Testis (tissue), 3 donors: ENCODE data around the gene STAC3. TPM values are rescaled to one million over a fixed set of nuclear protein-coding genes. Genes with fewer than 3 reads are reported as not detected.

Experiments used
- DNase-seq: peaks from one replicate; pipeline ENCODE4 v3.0.0-alpha.2; 2019
- H3K27ac ChIP-seq, 2 donors: fragments of 200-600 bp; sonication (generic); one replicate each; pipeline ENCODE4 v1.5.1; 2019
- H3K27me3 ChIP-seq: fragments of 200-600 bp; sonication (generic); one replicate; pipeline ENCODE4 v1.5.1; 2019
- H3K36me3 ChIP-seq: fragments of 200-600 bp; sonication (generic); one replicate; pipeline ENCODE4 v1.5.1; 2017; ENCODE audit warnings: low read depth; ENCODE audit errors: missing control alignments
- H3K4me1 ChIP-seq: fragments of 200-600 bp; sonication (generic); one replicate; pipeline ENCODE4 v1.5.1; 2019
- H3K4me3 ChIP-seq, 2 donors: fragments of 200-600 bp; sonication (generic); one replicate each; pipeline ENCODE4 v1.5.1; 2017 to 2019
- H3K9me3 ChIP-seq: fragments of 200-600 bp; sonication (generic); one replicate; pipeline ENCODE4 v1.5.1; 2017
- POLR2A ChIP-seq: fragments of 450-650 bp; IDR thresholded peaks from one replicate; pipeline ENCODE4 v1.6.1; 2017; ENCODE audit warnings: antibody characterized with exemption, mild to moderate bottlenecking, moderate library complexity
- WGBS, 2 donors: methylation state at CpG; one replicate each; pipeline ENCODE4 v1.1.5; 2018; 5-methylcytosine and 5-hydroxymethylcytosine counted together
- intact Hi-C: fragments of 100-400 bp; cut with DNase I; formaldehyde crosslinking; loops from one replicate; pipeline ENCODE4 v1.15.1; 2023; ENCODE audit warnings: low total_unique reads
- polyA plus RNA-seq: library from polyadenylated mRNA; stranded (reverse); fragments of 350-450 nt; fragmentation: Illumina TruSeq; extraction: RNeasy Lipid Tissue Mini Kit (QIAGEN cat#74804); gene quantifications from one replicate; pipeline ENCODE4 v1.2.3, GENCODE V29; 2014; ENCODE audit warnings: low read depth, low replicate concordance; ENCODE audit not compliant: insufficient read depth
- total RNA-seq, 2 donors: library from RNA; depleted of rRNA; stranded (reverse); fragments of >200 nt; gene quantifications; one replicate each; pipeline ENCODE4 v1.2.3, GENCODE V29; 2016
- TF ChIP-seq, protein P1 (sequence below), 3 experiments: fragments of 450-650 bp in 2 of 3; fragments of 200-600 bp in 1 of 3; sonication (generic) in 1 of 3; IDR thresholded peaks; one replicate each; pipeline ENCODE4 v1.5.1; 2016 to 2019; ENCODE audit warnings: antibody characterized with exemption in 3 of 3, mild to moderate bottlenecking in 2 of 3, moderate library complexity in 1 of 3

The STAC3 gene
- total and polyA plus RNA-seq, 3 donors from 2014 or later = 5.0 to 23.4 (median 12.0) TPM

- intact Hi-C loops = no loop called here
- peaks cover 24% of the 10 kb centered on the region for H3K4me1 ChIP-seq
- no peaks in the 10 kb centered on the region for H3K9me3 ChIP-seq
- WGBS, 2 donors = 35 to 53% methylated on average over 13 to 40 of the region's 40 CpGs
- H3K36me3 ChIP-seq = no peaks in the 10 kb centered on the region
- H3K4me3 ChIP-seq = no peak overlapping the region
- no peak overlapping the region for H3K27ac ChIP-seq
- DNase-seq = no peak
- TF ChIP-seq, protein P1, sequence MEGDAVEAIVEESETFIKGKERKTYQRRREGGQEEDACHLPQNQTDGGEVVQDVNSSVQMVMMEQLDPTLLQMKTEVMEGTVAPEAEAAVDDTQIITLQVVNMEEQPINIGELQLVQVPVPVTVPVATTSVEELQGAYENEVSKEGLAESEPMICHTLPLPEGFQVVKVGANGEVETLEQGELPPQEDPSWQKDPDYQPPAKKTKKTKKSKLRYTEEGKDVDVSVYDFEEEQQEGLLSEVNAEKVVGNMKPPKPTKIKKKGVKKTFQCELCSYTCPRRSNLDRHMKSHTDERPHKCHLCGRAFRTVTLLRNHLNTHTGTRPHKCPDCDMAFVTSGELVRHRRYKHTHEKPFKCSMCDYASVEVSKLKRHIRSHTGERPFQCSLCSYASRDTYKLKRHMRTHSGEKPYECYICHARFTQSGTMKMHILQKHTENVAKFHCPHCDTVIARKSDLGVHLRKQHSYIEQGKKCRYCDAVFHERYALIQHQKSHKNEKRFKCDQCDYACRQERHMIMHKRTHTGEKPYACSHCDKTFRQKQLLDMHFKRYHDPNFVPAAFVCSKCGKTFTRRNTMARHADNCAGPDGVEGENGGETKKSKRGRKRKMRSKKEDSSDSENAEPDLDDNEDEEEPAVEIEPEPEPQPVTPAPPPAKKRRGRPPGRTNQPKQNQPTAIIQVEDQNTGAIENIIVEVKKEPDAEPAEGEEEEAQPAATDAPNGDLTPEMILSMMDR (IDR thresholded peaks at IDR 0.05) = no peak
- no peak for TF ChIP-seq POLR2A
- H3K27me3 ChIP-seq = no peaks in the 10 kb centered on the region
These were observed 14.6 kb downstream of the STAC3 start for GRCh38 chr12:57236201-57236924.

- DNase-seq = no peak
- no peaks in the 10 kb centered on the region for H3K36me3 ChIP-seq
- no peaks in the 10 kb centered on the region for H3K27me3 ChIP-seq
- no peak overlapping the region for H3K4me3 ChIP-seq
- H3K4me1 ChIP-seq = peaks cover 25% of the 10 kb centered on the region
- 40 to 75% methylated on average over 1 to 8 of the region's 8 CpGs for WGBS, 2 donors
- H3K9me3 ChIP-seq = no peaks in the 10 kb centered on the region
- no peak overlapping the region for H3K27ac ChIP-seq
- TF ChIP-seq POLR2A = no peak
- TF ChIP-seq, protein P1 (IDR thresholded peaks at IDR 0.05) = no peak
- intact Hi-C loops = no loop called here
These were observed 15.3 kb downstream of the STAC3 start for GRCh38 chr12:57235728-57236131.

- Histone ChIP-seq H3K4me3 (no peak overlapping the region), H3K36me3 (no peaks in the 10 kb centered on the region), H3K27ac (no peak overlapping the region), H3K9me3 (no peaks in the 10 kb centered on the region), H3K27me3 (no peaks in the 10 kb centered on the region), H3K4me1 (peaks cover 25% of the 10 kb centered on the region)
- DNase-seq = no peak
- 72 to 75% methylated on average over 12 to 23 of the region's 26 CpGs for WGBS, 2 donors
- intact Hi-C loops = no loop called here
- TF ChIP-seq, protein P1 (IDR thresholded peaks at IDR 0.05) = no peak
These were observed 15.8 kb downstream of the STAC3 start for GRCh38 chr12:57235017-57235727.

- intact Hi-C loops = no loop called here
- no peak for TF ChIP-seq POLR2A
- TF ChIP-seq, protein P1 (IDR thresholded peaks at IDR 0.05) = no peak
- H3K27me3 ChIP-seq = no peaks in the 10 kb centered on the region
- WGBS, 2 donors = 85 to 88% methylated on average over 10 of the region's 10 CpGs
- H3K4me3 ChIP-seq = no peak overlapping the region
- H3K36me3 ChIP-seq = no peaks in the 10 kb centered on the region
- H3K4me1 ChIP-seq = peaks cover 23% of the 10 kb centered on the region
- H3K27ac ChIP-seq = no peak overlapping the region
- DNase-seq = no peak
- no peaks in the 10 kb centered on the region for H3K9me3 ChIP-seq
These were observed 16.4 kb downstream of the STAC3 start for GRCh38 chr12:57234571-57235016.
